ENCODE results near the gene CARD11. TPM values are rescaled to one million over a fixed set of nuclear protein-coding genes. Genes with fewer than 3 reads are reported as not detected.

CARD11 gene
- total RNA-seq, 1 donor from 2014 or later, result 9.3 TPM

GRCh38 chr7:3034591-3035150 is 9.0 kb downstream of the CARD11 start:
- H3K9me3 Mint-ChIP-seq, result peaks cover 4% of the 10 kb centered on the region
- peaks cover 5% of the 10 kb centered on the region for H3K4me1 Mint-ChIP-seq
- DNase-seq (ENCODE audit: low spot score in 2 of 2, unreplicated experiment in 2 of 2), result no peak
- H3K27ac Mint-ChIP-seq, result no peak overlapping the region
- no peak overlapping the region for H3K4me3 Mint-ChIP-seq
- no peak for TF ChIP-seq CTCF (IDR thresholded peaks at IDR 0.05; ENCODE audit: unreplicated experiment)
- H3K27me3 Mint-ChIP-seq (ENCODE audit: low read depth), result no peaks in the 10 kb centered on the region
- H3K36me3 Mint-ChIP-seq, result no peaks in the 10 kb centered on the region

- no peak for DNase-seq (ENCODE audit: low spot score in 2 of 2, unreplicated experiment in 2 of 2)
- Mint-ChIP-seq H3K4me3 (no peak overlapping the region), H3K36me3 (no peaks in the 10 kb centered on the region), H3K9me3 (peaks cover 4% of the 10 kb centered on the region), H3K4me1 (peaks cover 9% of the 10 kb centered on the region), H3K27ac (no peak overlapping the region), H3K27me3 (ENCODE audit: low read depth) (no peaks in the 10 kb centered on the region)
- no peak for TF ChIP-seq CTCF (IDR thresholded peaks at IDR 0.05; ENCODE audit: unreplicated experiment)
Observed at GRCh38 chr7:3033581-3033980, 10.1 kb downstream of the CARD11 start.

- H3K27ac Mint-ChIP-seq, result no peak overlapping the region
Observed at GRCh38 chr7:3033136-3033535, 10.5 kb downstream of the CARD11 start.

GRCh38 chr7:3032256-3032655 is 11.4 kb downstream of the CARD11 start:
- Mint-ChIP-seq H3K36me3 (no peaks in the 10 kb centered on the region), H3K4me3 (no peak overlapping the region), H3K27me3 (ENCODE audit: low read depth) (no peaks in the 10 kb centered on the region), H3K4me1 (peaks cover 20% of the 10 kb centered on the region), H3K27ac (no peak overlapping the region), H3K9me3 (peaks cover 4% of the 10 kb centered on the region)
- no peak for DNase-seq (ENCODE audit: low spot score in 2 of 2, unreplicated experiment in 2 of 2)
- no peak for TF ChIP-seq CTCF (IDR thresholded peaks at IDR 0.05; ENCODE audit: unreplicated experiment)

More at GRCh38 chr7:3033136-3033535, 10.5 kb downstream of the CARD11 start:
- Mint-ChIP-seq H3K4me1 (peaks cover 13% of the 10 kb centered on the region), H3K36me3 (no peaks in the 10 kb centered on the region), H3K4me3 (no peak overlapping the region), H3K9me3 (peaks cover 4% of the 10 kb centered on the region), H3K27me3 (ENCODE audit: low read depth) (no peaks in the 10 kb centered on the region)
- no peak for TF ChIP-seq CTCF (IDR thresholded peaks at IDR 0.05; ENCODE audit: unreplicated experiment)
- DNase-seq (ENCODE audit: low spot score in 2 of 2, unreplicated experiment in 2 of 2), result no peak

- Mint-ChIP-seq H3K9me3 (peaks cover 16% of the 10 kb centered on the region), H3K36me3 (peaks cover 1% of the 10 kb centered on the region), H3K27ac (no peak overlapping the region), H3K27me3 (ENCODE audit: low read depth) (no peaks in the 10 kb centered on the region), H3K4me3 (no peak overlapping the region), H3K4me1 (peaks cover 22% of the 10 kb centered on the region)
- no peak for DNase-seq (ENCODE audit: low spot score in 2 of 2, unreplicated experiment in 2 of 2)
- TF ChIP-seq CTCF (IDR thresholded peaks at IDR 0.05; ENCODE audit: unreplicated experiment), result no peak
Observed at GRCh38 chr7:3029138-3029537, 14.5 kb downstream of the CARD11 start.

- Mint-ChIP-seq H3K27ac (no peak overlapping the region), H3K27me3 (ENCODE audit: low read depth) (no peaks in the 10 kb centered on the region), H3K9me3 (peaks cover 16% of the 10 kb centered on the region), H3K4me3 (no peak overlapping the region), H3K36me3 (peaks cover 1% of the 10 kb centered on the region), H3K4me1 (peaks cover 22% of the 10 kb centered on the region)
- no peak for DNase-seq (ENCODE audit: low spot score in 2 of 2, unreplicated experiment in 2 of 2)
- TF ChIP-seq CTCF (IDR thresholded peaks at IDR 0.05; ENCODE audit: unreplicated experiment), result no peak
Observed at GRCh38 chr7:3028758-3029093, 14.9 kb downstream of the CARD11 start.
